NOMO-1 treated with dmso at 0.1 percent for 144 hours (cell line): Measurements from ENCODE around the gene FFAR1.
"Not testable (repeated sequence)": the region's sequence is repeated elsewhere in the genome, so short reads cannot be mapped to it uniquely, and the experiment has no call there.

Source experiments
- DNase-seq: peaks from one replicate; lab custom pipeline; 2025; ENCODE audit not compliant: unreplicated experiment; lab: John Stamatoyannopoulos, UW

Gene FFAR1

DNA sequence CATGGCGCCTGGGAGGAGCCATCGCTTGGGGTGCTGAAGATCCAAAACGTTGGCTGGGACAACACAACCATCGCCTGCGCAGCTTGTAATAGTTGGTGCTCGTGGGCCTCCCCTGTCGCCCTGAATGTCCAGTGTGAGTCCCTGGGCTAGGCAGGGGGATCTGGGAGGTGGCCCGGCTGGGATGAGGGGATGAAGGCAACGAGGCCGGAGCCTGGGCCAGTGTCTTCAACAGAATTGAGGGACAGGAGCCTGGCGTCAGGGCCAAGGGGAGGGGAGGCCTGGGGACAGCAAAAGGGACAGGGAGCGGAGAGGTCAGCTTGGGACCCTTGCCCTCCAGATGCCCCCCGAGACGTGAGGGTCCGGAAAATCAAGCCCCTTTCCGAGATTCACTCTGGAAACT is 6.7 kb upstream of the FFAR1 start:
- no peak for DNase-seq

DNA sequence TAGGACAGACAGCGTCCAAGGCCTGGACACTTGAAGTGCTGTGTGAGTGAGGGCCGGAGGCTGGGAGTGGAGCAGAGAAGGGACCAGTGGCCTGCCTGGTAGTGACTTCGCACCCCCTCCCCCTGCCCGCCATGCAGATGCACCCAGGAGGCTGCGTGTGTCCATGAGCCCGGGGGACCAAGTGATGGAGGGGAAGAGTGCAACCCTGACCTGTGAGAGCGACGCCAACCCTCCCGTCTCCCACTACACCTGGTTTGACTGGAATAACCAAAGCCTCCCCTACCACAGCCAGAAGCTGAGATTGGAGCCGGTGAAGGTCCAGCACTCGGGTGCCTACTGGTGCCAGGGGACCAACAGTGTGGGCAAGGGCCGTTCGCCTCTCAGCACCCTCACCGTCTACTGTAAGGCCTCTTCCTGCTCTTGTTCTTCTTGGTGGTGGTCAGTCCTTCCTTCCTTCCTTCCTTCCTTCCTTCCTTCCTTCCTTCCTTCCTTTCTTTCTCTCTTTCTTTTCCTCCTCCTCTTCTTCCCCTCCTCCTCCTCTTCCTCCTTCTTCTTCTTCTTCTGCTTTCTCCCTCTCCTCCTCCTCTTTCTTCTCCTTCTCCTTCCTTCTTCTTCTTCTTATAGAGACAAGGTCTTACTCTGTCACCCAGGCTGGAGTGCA is 6.0 kb upstream of the FFAR1 start:
- no peak for DNase-seq

DNA sequence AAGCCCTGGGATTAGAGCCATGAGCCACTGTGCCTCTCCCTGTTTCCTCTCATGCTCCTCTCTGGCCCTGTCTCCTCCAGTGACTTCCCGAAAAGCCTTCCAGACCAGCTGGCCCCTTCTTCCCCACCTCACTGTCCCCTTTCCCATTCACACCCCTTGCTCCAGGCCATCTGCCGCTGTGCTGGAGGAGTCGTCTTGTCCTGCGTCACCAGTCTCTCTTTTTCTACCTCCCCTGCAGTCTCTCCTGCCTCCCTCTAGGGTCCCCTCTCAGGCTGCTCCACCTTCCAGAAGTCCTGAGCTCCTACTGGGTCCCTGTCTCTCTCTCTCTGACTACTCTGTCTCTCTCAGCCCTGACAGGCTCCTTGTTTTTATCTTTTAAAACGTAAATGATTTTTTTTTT is 5.3 kb upstream of the FFAR1 start:
- no peak for DNase-seq

DNA sequence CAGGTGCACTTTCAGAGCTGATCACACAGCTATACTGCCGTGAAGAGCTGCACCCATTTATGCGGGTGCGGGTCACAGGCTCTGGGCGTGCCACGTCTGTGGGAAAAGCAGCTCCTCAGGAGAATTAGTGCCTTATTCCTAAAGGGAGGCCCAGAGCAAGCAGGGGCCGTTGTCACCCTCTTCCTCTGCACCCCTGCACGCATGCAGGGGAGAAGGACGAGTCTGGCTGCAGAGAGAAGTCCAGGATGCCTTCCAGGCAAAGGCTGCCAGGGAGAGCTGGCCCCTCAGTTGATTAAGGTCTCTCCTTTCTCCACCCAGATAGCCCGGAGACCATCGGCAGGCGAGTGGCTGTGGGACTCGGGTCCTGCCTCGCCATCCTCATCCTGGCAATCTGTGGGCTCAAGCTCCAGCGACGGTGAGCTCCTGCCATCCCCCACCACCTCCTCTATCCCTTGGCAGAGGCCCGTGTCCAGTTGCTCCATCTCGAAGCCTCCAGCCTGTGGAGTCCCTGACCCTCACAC is 3.1 kb upstream of the FFAR1 start:
- DNase-seq, result no peak

DNA sequence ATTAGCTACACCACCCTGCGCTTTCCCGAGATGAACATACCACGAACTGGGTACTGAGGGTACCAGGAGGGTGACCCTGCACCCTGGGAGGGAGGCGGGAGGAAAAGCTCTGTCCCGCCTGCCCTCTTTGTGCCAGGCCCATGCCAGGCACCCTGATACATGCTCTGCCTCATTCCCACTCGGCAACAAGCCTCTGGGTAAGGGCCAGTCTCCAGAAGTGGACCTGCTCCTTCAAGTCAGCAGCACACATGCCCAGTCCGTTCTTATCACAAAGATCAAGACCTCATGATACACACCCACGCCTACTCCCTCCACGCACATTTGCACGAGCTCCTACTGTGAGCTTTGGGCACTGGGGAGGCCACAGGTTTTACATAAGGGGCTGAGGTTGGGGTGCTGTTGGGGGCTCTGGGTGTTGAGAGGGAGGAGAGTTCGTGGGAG is 2.0 kb upstream of the FFAR1 start:
- no peak for DNase-seq

DNA sequence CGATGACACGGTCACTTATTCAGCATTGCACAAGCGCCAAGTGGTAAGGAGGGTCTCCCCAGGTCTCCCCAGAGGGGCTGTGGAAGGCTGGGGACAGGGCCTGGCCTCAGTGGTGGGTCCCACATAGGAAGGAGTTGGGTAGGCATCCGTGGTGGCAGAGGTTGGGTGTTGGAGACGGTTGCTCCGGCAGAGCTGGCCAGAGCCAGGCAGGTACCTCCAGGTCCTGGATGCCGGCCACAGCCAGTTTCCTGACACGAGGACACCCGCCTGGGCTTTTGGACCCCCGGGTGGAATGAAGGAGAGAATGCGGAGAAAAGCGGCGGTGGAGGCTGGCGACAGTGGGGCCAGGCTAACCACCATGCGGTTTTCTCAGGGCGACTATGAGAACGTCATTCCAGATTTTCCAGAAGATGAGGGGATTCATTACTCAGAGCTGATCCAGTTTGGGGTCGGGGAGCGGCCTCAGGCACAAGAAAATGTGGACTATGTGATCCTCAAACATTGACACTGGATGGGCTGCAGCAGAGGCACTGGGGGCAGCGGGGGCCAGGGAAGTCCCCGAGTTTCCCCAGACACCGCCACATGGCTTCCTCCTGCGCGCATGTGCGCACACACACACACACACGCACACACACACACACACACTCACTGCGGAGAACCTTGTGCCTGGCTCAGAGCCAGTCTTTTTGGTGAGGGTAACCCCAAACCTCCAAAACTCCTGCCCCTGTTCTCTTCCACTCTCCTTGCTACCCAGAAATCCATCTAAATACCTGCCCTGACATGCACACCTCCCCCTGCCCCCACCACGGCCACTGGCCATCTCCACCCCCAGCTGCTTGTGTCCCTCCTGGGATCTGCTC is 1.3 kb upstream of the FFAR1 start:
- no peak for DNase-seq

DNA sequence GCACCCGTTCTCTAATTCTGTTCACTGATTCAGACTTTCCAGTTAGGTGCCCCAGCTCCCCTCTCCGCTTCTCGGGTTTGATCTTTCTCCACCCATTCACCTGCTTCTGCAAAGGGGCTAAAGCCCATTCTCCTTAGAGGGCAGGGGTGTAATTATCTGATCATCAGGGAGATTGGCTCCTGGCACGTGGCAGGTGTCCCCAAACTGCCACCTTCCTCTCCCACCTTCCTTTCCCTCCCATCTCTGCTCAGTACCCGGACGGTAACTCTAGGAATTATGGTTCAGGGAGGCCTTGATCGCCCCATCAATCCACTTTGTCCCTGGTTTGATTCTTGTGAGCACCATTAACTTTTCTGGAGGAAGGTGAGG is 212 bp downstream of the FFAR1 start:
- no peak for DNase-seq

DNA sequence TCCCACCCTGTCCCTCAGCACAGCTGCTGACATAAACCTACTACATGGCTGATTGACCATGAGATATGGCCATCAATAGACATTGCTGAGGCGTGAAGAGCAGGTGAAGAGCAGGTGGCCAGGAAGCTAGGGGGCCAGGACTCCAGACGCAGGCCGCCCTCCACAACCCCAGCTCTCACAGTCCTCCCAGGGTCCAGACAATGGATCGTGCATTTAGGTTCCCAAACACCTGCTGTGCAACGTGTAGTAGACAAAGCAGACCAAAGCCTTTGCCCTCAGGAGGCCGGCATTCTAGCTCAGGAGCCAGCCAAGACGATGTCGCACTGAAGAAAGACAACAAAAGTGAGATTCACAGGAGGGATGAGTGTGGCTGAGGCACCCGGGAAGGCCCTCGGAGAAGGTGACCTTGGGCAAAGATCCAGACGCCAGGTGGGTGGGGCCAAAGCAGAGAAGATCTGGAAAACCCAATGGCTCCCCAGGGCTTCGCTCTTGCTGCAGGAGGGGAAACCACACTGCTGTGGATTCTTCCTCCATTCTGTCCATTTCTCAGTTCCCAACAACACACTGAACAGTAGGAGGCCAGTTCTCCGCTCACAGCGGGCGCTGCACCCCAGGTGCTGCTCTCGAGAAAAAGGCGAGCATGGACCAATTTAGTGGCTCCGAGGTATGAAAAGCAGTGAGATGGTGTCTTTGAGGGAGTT is 1.4 kb downstream of the FFAR1 start:
- DNase-seq, result no peak

DNA sequence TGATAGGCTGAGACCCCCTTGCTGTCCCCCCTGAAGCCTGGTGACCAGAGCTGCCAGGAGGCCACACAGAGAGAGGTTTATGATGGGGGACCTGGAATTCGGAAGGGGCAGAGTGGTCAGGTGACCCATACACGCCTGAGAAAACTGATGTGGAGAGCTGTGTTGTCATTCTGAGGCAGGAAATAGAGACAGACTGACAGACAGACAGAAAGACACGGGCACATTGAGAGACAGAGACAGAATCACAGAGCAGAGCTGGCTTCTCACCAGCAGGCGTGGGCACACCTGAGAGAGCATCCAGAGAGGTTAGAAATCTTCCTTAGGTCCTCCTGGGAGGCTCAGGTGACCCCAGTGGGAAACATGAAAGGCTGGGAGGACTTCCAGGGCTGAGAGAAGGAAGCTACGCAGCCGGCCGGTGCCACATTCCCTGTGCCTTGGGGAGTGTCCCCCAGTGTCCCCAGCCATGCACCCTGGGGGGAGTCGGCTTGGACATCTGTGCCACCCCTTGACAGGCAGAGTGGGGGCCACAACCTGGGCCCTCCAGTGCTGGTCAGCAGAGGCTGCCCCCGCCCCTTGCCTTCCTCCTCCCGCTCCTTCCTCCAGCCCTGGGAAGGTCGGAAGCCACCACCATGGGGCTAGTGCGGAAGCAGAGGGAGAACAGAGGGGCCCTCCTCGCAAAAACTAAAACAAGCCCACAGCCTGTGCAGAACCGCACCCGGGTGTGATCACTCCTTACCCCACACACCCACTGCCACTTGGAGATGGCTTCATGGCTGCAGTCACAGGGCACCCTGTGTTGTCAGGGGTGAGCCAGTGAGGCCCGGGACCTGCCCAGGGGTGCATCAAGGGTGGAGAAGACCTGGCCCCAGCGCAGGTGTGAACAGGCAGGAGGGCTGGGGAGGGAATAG is 2.2 kb downstream of the FFAR1 start:
- no peak for DNase-seq

DNA sequence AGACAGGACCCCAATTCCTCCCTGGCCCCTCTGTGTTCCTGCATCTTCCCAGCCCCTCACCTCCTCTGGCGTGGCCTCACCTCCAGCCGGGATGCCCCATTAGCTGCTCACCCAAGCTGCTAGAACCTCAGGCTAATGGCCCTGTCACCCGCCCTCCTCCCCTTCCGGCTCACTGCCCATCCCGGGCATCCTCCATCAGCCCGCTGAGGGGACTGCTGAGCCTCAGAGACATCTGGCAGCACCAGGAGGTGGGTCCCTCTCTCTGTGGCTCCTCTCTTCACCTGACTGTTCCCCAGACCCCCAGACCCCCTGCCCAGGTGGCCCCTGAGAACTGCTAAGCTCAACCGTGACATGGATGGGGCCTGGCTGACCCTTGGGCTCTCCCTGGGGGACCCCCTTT is 2.9 kb downstream of the FFAR1 start:
- DNase-seq, result no peak

DNA sequence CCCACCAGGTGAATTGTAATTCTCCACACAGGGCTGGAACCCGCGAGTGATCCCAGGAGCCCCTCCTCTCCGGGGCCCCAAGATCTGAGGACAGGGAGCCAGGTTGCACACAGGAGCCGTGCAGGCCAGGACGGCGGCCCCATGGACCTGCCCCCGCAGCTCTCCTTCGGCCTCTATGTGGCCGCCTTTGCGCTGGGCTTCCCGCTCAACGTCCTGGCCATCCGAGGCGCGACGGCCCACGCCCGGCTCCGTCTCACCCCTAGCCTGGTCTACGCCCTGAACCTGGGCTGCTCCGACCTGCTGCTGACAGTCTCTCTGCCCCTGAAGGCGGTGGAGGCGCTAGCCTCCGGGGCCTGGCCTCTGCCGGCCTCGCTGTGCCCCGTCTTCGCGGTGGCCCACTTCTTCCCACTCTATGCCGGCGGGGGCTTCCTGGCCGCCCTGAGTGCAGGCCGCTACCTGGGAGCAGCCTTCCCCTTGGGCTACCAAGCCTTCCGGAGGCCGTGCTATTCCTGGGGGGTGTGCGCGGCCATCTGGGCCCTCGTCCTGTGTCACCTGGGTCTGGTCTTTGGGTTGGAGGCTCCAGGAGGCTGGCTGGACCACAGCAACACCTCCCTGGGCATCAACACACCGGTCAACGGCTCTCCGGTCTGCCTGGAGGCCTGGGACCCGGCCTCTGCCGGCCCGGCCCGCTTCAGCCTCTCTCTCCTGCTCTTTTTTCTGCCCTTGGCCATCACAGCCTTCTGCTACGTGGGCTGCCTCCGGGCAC is 3.9 kb downstream of the FFAR1 start:
- no peak for DNase-seq

DNA sequence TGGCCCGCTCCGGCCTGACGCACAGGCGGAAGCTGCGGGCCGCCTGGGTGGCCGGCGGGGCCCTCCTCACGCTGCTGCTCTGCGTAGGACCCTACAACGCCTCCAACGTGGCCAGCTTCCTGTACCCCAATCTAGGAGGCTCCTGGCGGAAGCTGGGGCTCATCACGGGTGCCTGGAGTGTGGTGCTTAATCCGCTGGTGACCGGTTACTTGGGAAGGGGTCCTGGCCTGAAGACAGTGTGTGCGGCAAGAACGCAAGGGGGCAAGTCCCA is 4.4 kb downstream of the FFAR1 start:
- no peak for DNase-seq

DNA sequence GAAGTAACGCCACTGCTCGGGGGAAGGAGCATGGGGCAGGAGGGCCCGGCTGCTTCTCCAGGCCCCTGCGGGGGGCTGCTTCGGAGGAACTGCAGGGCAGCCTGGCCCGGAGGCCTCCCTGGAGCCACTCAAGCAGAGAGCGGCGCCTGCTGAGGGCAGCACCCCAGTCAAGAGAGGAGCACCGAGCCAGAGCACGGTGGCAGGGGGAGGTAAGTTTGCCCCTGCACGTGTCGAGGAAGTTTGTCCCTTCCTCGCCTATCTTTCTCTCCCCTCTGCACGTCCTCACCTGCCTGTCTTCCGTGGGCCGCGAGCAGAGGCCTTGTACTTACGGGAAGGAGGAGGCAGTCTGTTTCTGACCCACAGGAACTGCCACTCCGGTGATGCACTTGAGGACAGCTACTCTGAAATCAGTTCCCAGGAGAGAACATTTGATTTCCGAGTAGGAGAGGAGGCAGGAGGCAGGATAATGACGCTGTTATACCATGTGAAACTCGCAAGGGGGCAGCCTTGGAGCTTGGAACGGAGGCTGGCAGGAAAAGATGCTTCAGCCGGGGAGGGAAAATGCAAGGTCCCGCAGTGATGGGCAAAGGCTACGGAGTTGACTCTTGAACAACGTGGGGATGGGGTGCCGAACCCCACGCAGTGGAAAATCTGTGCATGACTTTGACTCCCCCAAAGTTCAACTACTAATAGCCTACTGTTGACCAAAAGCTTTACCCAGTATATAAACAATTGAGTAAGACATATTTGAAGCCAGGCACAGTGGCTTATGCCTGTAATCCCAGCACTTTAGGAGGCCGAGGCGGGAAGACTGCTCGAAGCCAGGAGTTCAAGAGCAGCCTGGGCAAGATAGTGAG is 5.0 kb downstream of the FFAR1 start:
- DNase-seq, result peak; percentile 51

DNA sequence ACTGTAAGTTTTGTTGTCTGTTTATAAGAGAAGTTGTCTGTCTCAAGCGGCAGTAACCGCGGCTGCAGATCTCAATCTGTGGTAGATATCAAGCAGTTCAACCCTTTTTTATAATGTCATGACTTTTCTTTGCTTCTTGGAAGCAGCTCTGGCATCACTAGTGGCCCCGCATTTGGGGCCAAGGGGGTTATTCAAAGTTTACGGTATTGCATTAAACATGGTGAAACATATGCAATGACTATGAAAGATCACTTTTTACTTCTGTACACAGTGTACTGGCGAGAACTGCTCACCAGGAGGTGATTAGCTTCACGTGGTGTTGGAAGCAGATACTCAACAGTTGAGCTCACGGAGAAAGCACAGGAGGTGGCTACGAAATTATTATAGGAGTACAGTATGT is 5.9 kb downstream of the FFAR1 start:
- no peak for DNase-seq

DNA sequence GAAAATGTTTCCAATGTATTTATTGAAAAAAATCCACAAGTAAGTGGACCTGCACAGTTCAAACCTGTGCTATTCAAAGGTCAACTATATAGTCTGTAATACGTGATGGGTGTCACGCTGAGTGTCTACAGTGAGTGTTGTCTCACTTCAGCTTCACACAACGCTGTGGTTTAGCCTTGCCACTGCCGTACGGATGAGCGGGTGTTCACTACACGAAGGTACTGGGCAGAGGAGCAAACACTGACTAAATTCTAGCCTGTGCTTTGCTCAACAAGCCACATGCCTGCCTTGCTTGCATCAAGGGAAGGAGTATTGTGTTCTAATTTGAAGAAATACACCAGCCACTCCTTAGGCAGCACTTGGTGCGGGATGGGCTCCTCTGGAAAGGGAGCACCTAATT is 7.2 kb downstream of the FFAR1 start:
- DNase-seq, result no peak

DNA sequence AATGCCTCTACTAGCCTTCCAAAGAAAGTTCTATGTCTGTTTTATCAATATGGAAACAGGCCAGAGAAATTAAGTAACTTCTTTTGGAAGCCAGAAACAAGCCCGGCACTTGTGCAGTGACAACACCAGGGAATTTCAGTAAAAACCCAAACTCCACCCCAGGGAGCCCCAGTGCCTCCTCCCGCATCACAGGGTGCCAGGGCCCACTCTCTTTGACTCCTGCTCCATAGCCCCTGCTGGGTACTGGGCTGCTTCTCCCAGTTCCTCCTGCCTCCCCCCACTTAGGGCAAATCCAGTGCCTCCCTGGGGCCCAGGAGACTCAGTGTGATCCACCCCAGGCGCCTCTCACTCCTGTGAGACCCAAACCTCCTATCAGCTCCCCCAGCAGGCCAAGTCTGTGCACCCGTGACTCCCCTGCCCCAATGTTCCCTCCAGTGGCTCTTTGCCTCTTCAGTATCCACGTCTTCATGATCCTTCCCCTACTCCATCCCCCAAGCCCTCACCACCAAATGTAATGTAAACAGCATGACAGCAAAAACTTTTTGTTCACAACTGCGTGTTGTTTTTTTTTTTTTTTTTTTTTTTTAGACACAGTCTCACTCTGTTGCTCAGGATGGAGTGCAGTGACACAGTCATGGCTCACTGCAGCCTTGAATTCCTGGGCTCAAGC is 8.2 kb downstream of the FFAR1 start:
- no peak for DNase-seq

DNA sequence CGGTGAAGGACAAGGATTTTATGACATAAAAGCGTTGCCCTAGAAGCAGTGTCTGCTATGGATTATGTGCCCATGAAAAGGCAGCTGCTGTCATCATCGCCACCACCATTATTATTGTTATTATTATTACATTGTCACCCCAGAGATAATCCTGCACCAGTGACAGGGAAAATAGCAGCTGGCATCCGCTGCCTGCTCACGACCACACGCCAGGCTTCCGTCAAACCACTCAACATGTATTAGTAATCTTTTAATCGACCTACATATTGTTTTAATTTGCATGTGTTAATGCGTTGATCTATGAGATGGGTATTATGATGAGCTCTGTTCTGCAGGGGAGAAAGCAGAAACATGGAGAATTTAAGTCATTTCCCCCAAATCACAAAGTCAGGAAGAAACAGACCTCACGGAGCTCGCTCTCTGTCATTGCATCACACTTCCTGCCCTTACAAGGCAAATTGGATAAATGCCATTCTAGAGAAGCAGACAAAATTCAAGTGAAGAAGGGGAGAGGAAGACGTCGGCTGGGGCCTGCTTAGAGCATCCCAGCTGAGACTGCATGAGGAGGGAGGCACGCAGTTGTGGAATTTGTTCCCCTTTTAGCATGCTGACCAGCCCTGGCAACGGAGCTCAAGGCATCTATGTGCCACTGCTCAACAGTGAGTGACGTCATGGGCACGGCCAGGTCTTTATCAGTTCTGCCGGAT is 10.3 kb downstream of the FFAR1 start, which contains the start of gene FFAR3:
FFAR3 (plus strand) TSS at position 594 of the 707 bp plus-strand sequence. CDS start 431 bp downstream, outside the sequence.
- peak; percentile 80 for DNase-seq

DNA sequence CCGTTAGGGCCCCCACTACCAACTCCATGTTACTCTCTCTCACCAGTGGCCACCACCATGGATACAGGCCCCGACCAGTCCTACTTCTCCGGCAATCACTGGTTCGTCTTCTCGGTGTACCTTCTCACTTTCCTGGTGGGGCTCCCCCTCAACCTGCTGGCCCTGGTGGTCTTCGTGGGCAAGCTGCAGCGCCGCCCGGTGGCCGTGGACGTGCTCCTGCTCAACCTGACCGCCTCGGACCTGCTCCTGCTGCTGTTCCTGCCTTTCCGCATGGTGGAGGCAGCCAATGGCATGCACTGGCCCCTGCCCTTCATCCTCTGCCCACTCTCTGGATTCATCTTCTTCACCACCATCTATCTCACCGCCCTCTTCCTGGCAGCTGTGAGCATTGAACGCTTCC is 11.1 kb downstream of the FFAR1 start:
- not testable (repeated sequence) for DNase-seq
